Skin epidermis (tissue), 12 donors: ENCODE results near the gene SLC35A3.
"Not testable (repeated sequence)": the region's sequence is repeated elsewhere in the genome, so short reads cannot be mapped to it uniquely, and the experiment has no call there.

ENCODE experiments used
- H3K27ac ChIP-seq, 21 experiments: fragments of 200-600 bp; sonication (generic) in 11 of 21; one replicate each; pipeline ENCODE4 v1.5.0; 2020; ENCODE audit warnings: mild to moderate bottlenecking in 3 of 21, inconsistent platforms in 2 of 21, moderate library complexity in 2 of 21
- H3K4me3 ChIP-seq, 7 experiments: fragments of 200-600 bp; sonication (generic) in 2 of 7; one replicate each; pipeline ENCODE4 v1.5.0; 2020; ENCODE audit warnings: inconsistent platforms in 2 of 7, mild to moderate bottlenecking in 2 of 7, moderate library complexity in 1 of 7

Gene SLC35A3

GRCh38 chr1:99969729-99970621 lies at the start of gene SLC35A3:
SLC35A3 (plus strand) TSS chr1:99969996; CDS start chr1:99993555, 23,559 bp downstream.
- Histone ChIP-seq H3K4me3 (peak within 1 kb of the TSS; percentile 58 to 98 (median 90)), H3K27ac (peak within 1 kb of the TSS in 20 of 21 experiments; percentile 59 to 94 (median 88))

- no peak overlapping the region for H3K27ac ChIP-seq
- no peak overlapping the region for H3K4me3 ChIP-seq
Observed at GRCh38 chr1:99934801-99935200, 35.0 kb upstream of the SLC35A3 start.

- Histone ChIP-seq H3K27ac (no peak overlapping the region), H3K4me3 (no peak overlapping the region)
Observed at GRCh38 chr1:99935534-99935933, 34.3 kb upstream of the SLC35A3 start.

GRCh38 chr1:99936071-99936470 lies 33.7 kb upstream of the SLC35A3 start:
- Histone ChIP-seq H3K27ac (no peak overlapping the region), H3K4me3 (no peak overlapping the region)

GRCh38 chr1:99942723-99943122 lies 27.1 kb upstream of the SLC35A3 start:
- H3K27ac ChIP-seq, result peak overlapping the region in 3 of 21 experiments; percentile 6 to 28 (median 21)
- no peak overlapping the region for H3K4me3 ChIP-seq

- no peak overlapping the region for H3K4me3 ChIP-seq
- peak overlapping the region in 4 of 21 experiments; percentile 6 to 34 (median 24) for H3K27ac ChIP-seq
Observed at GRCh38 chr1:99943223-99943794, 26.5 kb upstream of the SLC35A3 start.

GRCh38 chr1:99944192-99944591 lies 25.6 kb upstream of the SLC35A3 start:
- peak overlapping the region in 1 of 21 experiments; percentile 21 for H3K27ac ChIP-seq
- H3K4me3 ChIP-seq, result no peak overlapping the region

- H3K4me3 ChIP-seq, result no peak overlapping the region
- H3K27ac ChIP-seq, result no peak overlapping the region
Observed at GRCh38 chr1:99945174-99945573, 24.6 kb upstream of the SLC35A3 start.

- H3K27ac ChIP-seq, result no peak overlapping the region
Observed at GRCh38 chr1:99950486-99950885, 19.3 kb upstream of the SLC35A3 start.

GRCh38 chr1:99952522-99952921 lies 17.3 kb upstream of the SLC35A3 start:
- Histone ChIP-seq H3K4me3 (no peak overlapping the region), H3K27ac (no peak overlapping the region)

More at GRCh38 chr1:99950486-99950885, 19.3 kb upstream of the SLC35A3 start:
- no peak overlapping the region for H3K4me3 ChIP-seq

GRCh38 chr1:99955375-99955774 lies 14.4 kb upstream of the SLC35A3 start:
- Histone ChIP-seq H3K27ac (no peak overlapping the region), H3K4me3 (no peak overlapping the region)

GRCh38 chr1:99956755-99957154 lies 13.0 kb upstream of the SLC35A3 start:
- Histone ChIP-seq H3K27ac (peak overlapping the region in 6 of 21 experiments; percentile 9 to 75 (median 42)), H3K4me3 (no peak overlapping the region)

- H3K4me3 ChIP-seq, result no peak overlapping the region
- peak overlapping the region in 1 of 21 experiments; percentile 29 for H3K27ac ChIP-seq
Observed at GRCh38 chr1:99957818-99958217, 12.0 kb upstream of the SLC35A3 start.

GRCh38 chr1:99959189-99959705 lies 10.5 kb upstream of the SLC35A3 start:
- not testable (repeated sequence) for H3K4me3 ChIP-seq, H3K27ac ChIP-seq

GRCh38 chr1:99960260-99960659 lies 9.5 kb upstream of the SLC35A3 start:
- H3K27ac ChIP-seq, H3K4me3 ChIP-seq: not testable (repeated sequence)

GRCh38 chr1:99963041-99963795 lies 6.6 kb upstream of the SLC35A3 start:
- no peak overlapping the region for H3K4me3 ChIP-seq
- no peak overlapping the region for H3K27ac ChIP-seq

GRCh38 chr1:99964806-99965205 lies 5.0 kb upstream of the SLC35A3 start:
- Histone ChIP-seq H3K4me3 (no peak overlapping the region), H3K27ac (no peak overlapping the region)

GRCh38 chr1:99965646-99966375 lies 4.0 kb upstream of the SLC35A3 start:
- H3K27ac ChIP-seq, result no peak overlapping the region
- no peak overlapping the region for H3K4me3 ChIP-seq

GRCh38 chr1:99968214-99968613 lies 1.6 kb upstream of the SLC35A3 start:
- Histone ChIP-seq H3K4me3 (no peak overlapping the region), H3K27ac (no peak overlapping the region)
